SU-DHL-6 (cell line): ENCODE measurements around the gene OR52N2.

Experiments used
- H2AFZ ChIP-seq: fragments of 200-600 bp; sonication (generic); 2 replicates; pipeline ENCODE4 v1.6.1; 2014; ENCODE audit warnings: low read depth, mild to moderate bottlenecking, moderate library complexity, mixed read lengths, antibody characterized with exemption, low read length; ENCODE audit not compliant: severe bottlenecking
- H3F3A ChIP-seq: fragments of 200-600 bp; shearing (Covaris generic); 2 replicates; pipeline ENCODE4 v1.6.0; 2016; ENCODE audit warnings: antibody characterized with exemption, mild to moderate bottlenecking; ENCODE audit not compliant: insufficient read depth
- H3K27ac ChIP-seq: fragments of 200-600 bp; sonication (generic); 2 replicates; pipeline ENCODE4 v1.5.1; 2016; ENCODE audit warnings: low read depth, mild to moderate bottlenecking, low read length, moderate library complexity, mixed read lengths
- H3K27me3 ChIP-seq: fragments of 200-600 bp; sonication (generic), shearing (Covaris generic); 2 replicates; pipeline ENCODE4 v1.6.0; 2014; ENCODE audit warnings: mild to moderate bottlenecking, low read length
- H3K36me3 ChIP-seq: fragments of 200-600 bp; sonication (generic); 2 replicates; pipeline ENCODE4 v1.6.1; 2014; ENCODE audit warnings: mild to moderate bottlenecking, low read length, mixed read lengths
- H3K4me2 ChIP-seq: fragments of 300-600, 200-600 bp; shearing (Covaris generic), sonication (generic); 2 replicates; pipeline ENCODE4 v1.6.0; 2014; ENCODE audit warnings: low read length, low read depth, mild to moderate bottlenecking; ENCODE audit not compliant: poor library complexity, severe bottlenecking
- H3K4me3 ChIP-seq: fragments of 200-600 bp; sonication (generic); 2 replicates; pipeline ENCODE4 v1.5.1; 2014; ENCODE audit warnings: antibody characterized with exemption, low read length, mild to moderate bottlenecking, mixed read lengths; ENCODE audit not compliant: insufficient read depth, poor library complexity, severe bottlenecking
- H3K79me2 ChIP-seq: fragments of 200-600 bp; sonication (generic); 2 replicates; pipeline ENCODE4 v1.6.1; 2014; ENCODE audit warnings: mild to moderate bottlenecking, low read length, moderate library complexity; ENCODE audit not compliant: insufficient read depth
- H3K9ac ChIP-seq: fragments of 200-600 bp; sonication (generic); 2 replicates; pipeline ENCODE4 v1.7.0; 2014; ENCODE audit warnings: mild to moderate bottlenecking, low read length
- H3K9me2 ChIP-seq: fragments of 200-600 bp; sonication (generic); replicated peaks from 2 replicates; pipeline ENCODE4 v1.6.1; 2014; ENCODE audit warnings: low read length; ENCODE audit not compliant: insufficient read depth
- H3K9me3 ChIP-seq: fragments of 200-600 bp; sonication (generic); 2 replicates; pipeline ENCODE4 v1.6.1; 2014; ENCODE audit warnings: low read length, mixed read lengths; ENCODE audit not compliant: insufficient read depth
- H4K20me1 ChIP-seq: fragments of 200-600 bp; sonication (generic); 2 replicates; pipeline ENCODE4 v1.6.1; 2014; ENCODE audit warnings: low read depth, mild to moderate bottlenecking, antibody characterized with exemption, low read length, moderate library complexity, mixed read lengths
- CTCF ChIP-seq: fragments of 200-600 bp; sonication (generic); IDR thresholded peaks from one replicate; pipeline ENCODE4 v1.5.1; 2017; ENCODE audit warnings: antibody characterized with exemption, mild to moderate bottlenecking, low read length, moderate library complexity; ENCODE audit not compliant: insufficient read depth, poor library complexity, severe bottlenecking
- EZH2phosphoT487 ChIP-seq: fragments of 200-600 bp; sonication (generic), shearing (Covaris generic); conservative IDR thresholded peaks from 2 replicates; pipeline ENCODE4 v1.6.1; 2018; ENCODE audit warnings: mild to moderate bottlenecking, antibody characterized with exemption, low read length, moderate library complexity, mixed read lengths

Gene OR52N2

GRCh38 chr11:5831196-5831829 is 22.6 kb downstream of the OR52N2 start:
- TF ChIP-seq EZH2phosphoT487 = no peak
- TF ChIP-seq CTCF = no peak
- Histone ChIP-seq H2AFZ (no peak overlapping the region), H3K9me3 (no peaks in the 10 kb centered on the region), H3K9ac (no peak overlapping the region), H3K36me3 (no peaks in the 10 kb centered on the region), H4K20me1 (no peaks in the 10 kb centered on the region), H3K27me3 (no peaks in the 10 kb centered on the region), H3K9me2 (no peaks in the 10 kb centered on the region), H3K4me3 (no peak overlapping the region), H3K4me2 (no peak overlapping the region), H3F3A (no peaks in the 10 kb centered on the region), H3K79me2 (no peaks in the 10 kb centered on the region), H3K27ac (no peak overlapping the region)

GRCh38 chr11:5833446-5833845 is 24.7 kb downstream of the OR52N2 start:
- H3K4me2 ChIP-seq = no peak overlapping the region
- H2AFZ ChIP-seq = no peak overlapping the region
- H4K20me1 ChIP-seq = no peaks in the 10 kb centered on the region
- H3K79me2 ChIP-seq = no peaks in the 10 kb centered on the region
- H3K27ac ChIP-seq = no peak overlapping the region
- H3K9me3 ChIP-seq = peaks cover 5% of the 10 kb centered on the region; the same call in 1 of the 2 replicates
- no peak for TF ChIP-seq EZH2phosphoT487
- no peak for TF ChIP-seq CTCF
- no peak overlapping the region for H3K9ac ChIP-seq
- no peaks in the 10 kb centered on the region for H3K27me3 ChIP-seq
- no peaks in the 10 kb centered on the region for H3K9me2 ChIP-seq
- H3K36me3 ChIP-seq = no peaks in the 10 kb centered on the region
- no peaks in the 10 kb centered on the region for H3F3A ChIP-seq
- H3K4me3 ChIP-seq = no peak overlapping the region

- Histone ChIP-seq H3K9ac (no peak overlapping the region), H3F3A (no peaks in the 10 kb centered on the region), H3K27ac (no peak overlapping the region), H3K36me3 (no peaks in the 10 kb centered on the region), H4K20me1 (no peaks in the 10 kb centered on the region), H3K79me2 (no peaks in the 10 kb centered on the region), H3K9me2 (no peaks in the 10 kb centered on the region), H3K9me3 (peaks cover 5% of the 10 kb centered on the region; the same call in 1 of the 2 replicates), H3K4me2 (no peak overlapping the region), H3K4me3 (no peak overlapping the region), H2AFZ (no peak overlapping the region), H3K27me3 (no peaks in the 10 kb centered on the region)
- TF ChIP-seq EZH2phosphoT487 = no peak
- no peak for TF ChIP-seq CTCF
Observed at GRCh38 chr11:5837695-5838094, 29.0 kb downstream of the OR52N2 start.
